K562 (cell line): Measurements from ENCODE around the gene HOXA10. TPM values are rescaled to one million over a fixed set of nuclear protein-coding genes. Genes with fewer than 3 reads are reported as not detected.

Experiments
- ATAC-seq: fragments of 200-7000 bp; cut with Tn5 transposase; 3 replicates; pipeline ENCODE4 v1.9.1; 2020; ENCODE audit warnings: moderate library complexity
- BruUV-seq: library from RNA; stranded (reverse); fragments of 400-500 nt; replicated peaks from 2 replicates; lab custom pipeline; 2021; lab: Mats Ljungman, UMichigan
- CTCF ChIA-PET: fragments of 300-600 bp; formaldehyde crosslinking; extraction: SDS; loops from one replicate; lab custom pipeline; 2021; ENCODE audit warnings: low intra/inter-chr PET ratio; lab: Yijun Ruan, JAX
- POLR2A ChIA-PET: fragments of 300-600, 350-650 bp; sonication (Branson Sonifier 250); formaldehyde crosslinking; extraction: SDS; loops from one replicate; lab custom pipeline; 2021; ENCODE audit warnings: antibody characterized with exemption, inconsistent platforms; lab: Yijun Ruan, JAX
- DNase-seq, 4 experiments: peaks; one replicate each; pipeline versions ENCODE4 v3.0.0 to v3.0.0-alpha.2; 2011 to 2018; ENCODE audit warnings: low spot score in 3 of 4, mixed read lengths in 3 of 4; ENCODE audit errors: extremely low read depth in 1 of 4
- FAIRE-seq: peaks from 2 replicates; lab custom pipeline; 2011; peaks lifted over from hg19 to GRCh38; lab: Jason Lieb, UNC
- H2AFZ ChIP-seq: 2 replicates; pipeline ENCODE4 v1.6.0; 2011; ENCODE audit warnings: low read depth, low read length, control low read depth, inconsistent platforms
- H3K27ac ChIP-seq: fragments of 200-600 bp; 3 replicates; pipeline ENCODE4 v1.8.0; 2011; ENCODE audit warnings: low read depth, mild to moderate bottlenecking, control low read depth, inconsistent platforms, low read length, moderate library complexity, mixed read lengths; ENCODE audit errors: extremely low read depth
- H3K27me3 ChIP-seq, 2 experiments: fragments of 300-600 bp in 1 of 2; 2 replicates in 1 of 2; 3 replicates in 1 of 2; pipeline versions ENCODE4 v1.6.0 to v1.8.0; 2011; ENCODE audit warnings: inconsistent platforms in 2 of 2, low read length in 2 of 2, mild to moderate bottlenecking in 1 of 2, mixed read lengths in 1 of 2, moderate library complexity in 1 of 2; ENCODE audit not compliant: control insufficient read depth in 2 of 2, insufficient read depth in 2 of 2
- H3K36me3 ChIP-seq: fragments of 300-600 bp; 3 replicates; pipeline ENCODE4 v1.8.0; 2011; ENCODE audit warnings: mild to moderate bottlenecking, low read length, inconsistent platforms; ENCODE audit not compliant: control insufficient read depth, insufficient read depth
- H3K4me1 ChIP-seq, 2 experiments: fragments of 200-600 bp in 1 of 2; replicated peaks in 1 of 2; 2 replicates in 1 of 2; 3 replicates in 1 of 2; pipeline versions ENCODE4 v1.5.1 to v1.8.0; 2011; ENCODE audit warnings: inconsistent platforms in 2 of 2, low read length in 2 of 2, mild to moderate bottlenecking in 1 of 2, mixed read lengths in 1 of 2, moderate library complexity in 1 of 2; ENCODE audit not compliant: control insufficient read depth in 2 of 2, insufficient read depth in 2 of 2
- H3K4me2 ChIP-seq: 2 replicates; pipeline ENCODE4 v1.6.1; 2011; ENCODE audit warnings: low read length, control low read depth, inconsistent platforms, mixed read lengths; ENCODE audit not compliant: insufficient read depth
- H3K4me3 ChIP-seq: fragments of 200-600 bp; sonication (generic), shearing (Covaris generic); 2 replicates; pipeline ENCODE4 v1.5.1; 2016; ENCODE audit warnings: control low read depth, inconsistent platforms
- H3K79me2 ChIP-seq: fragments of 200-600 bp; 3 replicates; pipeline ENCODE4 v1.8.0; 2011; ENCODE audit warnings: low read length, inconsistent platforms; ENCODE audit not compliant: control insufficient read depth, insufficient read depth
- H3K9ac ChIP-seq, 2 experiments: 2 replicates each; pipeline versions ENCODE4 v1.6.0 to v1.6.1; 2011; ENCODE audit warnings: low read depth in 2 of 2, low read length in 2 of 2, control low read depth in 1 of 2, inconsistent platforms in 1 of 2, mild to moderate bottlenecking in 1 of 2, mixed read lengths in 1 of 2; ENCODE audit not compliant: insufficient read depth in 1 of 2
- H3K9me1 ChIP-seq: one replicate; pipeline ENCODE4 v1.6.0; 2011; ENCODE audit warnings: inconsistent platforms, mild to moderate bottlenecking, low read length, moderate library complexity; ENCODE audit not compliant: control insufficient read depth, insufficient read depth
- H3K9me3 ChIP-seq: replicated peaks from 2 replicates; pipeline ENCODE4 v1.5.1; 2011; ENCODE audit warnings: low read depth, low read length, inconsistent platforms; ENCODE audit not compliant: control insufficient read depth, insufficient read depth
- H4K20me1 ChIP-seq: replicated peaks from 2 replicates; pipeline ENCODE4 v1.6.1; 2011; ENCODE audit warnings: low read length, inconsistent platforms, mixed read lengths; ENCODE audit not compliant: control insufficient read depth, insufficient read depth
- ARID2 ChIP-seq: fragments of 450-650 bp; IDR thresholded peaks from 2 replicates; pipeline ENCODE4 v1.6.1; 2017; ENCODE audit warnings: antibody characterized with exemption, mild to moderate bottlenecking
- CREB1 ChIP-seq, 2 experiments: sonication (generic) in 1 of 2; formaldehyde crosslinking in 1 of 2; IDR thresholded peaks; 2 replicates each; pipeline versions ENCODE4 v1.6.1 to v1.8.0; 2012 to 2022; ENCODE audit warnings: inconsistent platforms in 1 of 2, mild to moderate bottlenecking in 1 of 2, missing genetic modification reagents in 1 of 2, moderate library complexity in 1 of 2
- DPF2 ChIP-seq: fragments of 450-650 bp; IDR thresholded peaks from 2 replicates; pipeline ENCODE4 v1.6.1; 2016
- NCOA6 ChIP-seq: fragments of 450-650 bp; IDR thresholded peaks from 2 replicates; pipeline ENCODE4 v1.6.1; 2017; ENCODE audit warnings: mild to moderate bottlenecking
- PBX2 ChIP-seq, 2 experiments: IDR thresholded peaks in 1 of 2; conservative IDR thresholded peaks in 1 of 2; 2 replicates each; pipeline ENCODE4 v1.6.1; 2016; ENCODE audit warnings: low read depth in 2 of 2, mild to moderate bottlenecking in 1 of 2, missing compliant biosample characterization in 1 of 2, missing genetic modification characterization in 1 of 2, moderate library complexity in 1 of 2
- PTRF ChIP-seq: fragments of 450-650 bp; IDR thresholded peaks from 2 replicates; pipeline ENCODE4 v1.6.1; 2016; ENCODE audit warnings: mild to moderate bottlenecking, missing genetic modification characterization, missing compliant biosample characterization
- UBTF ChIP-seq, 2 experiments: IDR thresholded peaks; 2 replicates each; pipeline ENCODE4 v1.6.1; 2012; ENCODE audit warnings: improper control_type of control experiment in 2 of 2, low read depth in 2 of 2, low read length in 2 of 2, borderline replicate concordance in 1 of 2
- ZNF121 ChIP-seq: sonication (generic); formaldehyde crosslinking; conservative IDR thresholded peaks from 2 replicates; pipeline ENCODE4 v1.8.0; 2022; ENCODE audit warnings: missing genetic modification reagents
- ZNF408 ChIP-seq: fragments of 250-450 bp; sonication (Bioruptor Pico); IDR thresholded peaks from 2 replicates; pipeline ENCODE4 v1.4.0; 2020; ENCODE audit warnings: low read depth, mild to moderate bottlenecking, moderate library complexity
- ZNF639 ChIP-seq, 2 experiments: fragments of 200-800 bp in 1 of 2; sonication (Bioruptor generic) in 1 of 2; sonication (generic) in 1 of 2; formaldehyde crosslinking in 1 of 2; IDR thresholded peaks in 1 of 2; conservative IDR thresholded peaks in 1 of 2; 2 replicates each; pipeline versions ENCODE4 v1.5.0 to v1.6.1; 2016 to 2020; ENCODE audit warnings: missing compliant biosample characterization in 1 of 2, missing genetic modification characterization in 1 of 2, missing genetic modification reagents in 1 of 2
- ZNF79 ChIP-seq: fragments of 250-450 bp; sonication (Bioruptor Pico); IDR thresholded peaks from 2 replicates; pipeline ENCODE4 v1.4.0; 2020; ENCODE audit warnings: low read depth, mild to moderate bottlenecking, moderate library complexity
- WGBS: fragments of 100-300 bp; shearing (Covaris generic); methylation state at CpG from one replicate; pipeline ENCODE4 v1.1.6; 2016; ENCODE audit warnings: low coverage, mixed read lengths; ENCODE audit not compliant: insufficient coverage; ENCODE audit errors: missing lambda C conversion rate; 5-methylcytosine and 5-hydroxymethylcytosine counted together
- in situ Hi-C: fragments of 300-500 bp; cut with MboI; formaldehyde crosslinking; loops from 4 replicates; pipeline ENCODE4 v1.15.0; 2018; ENCODE audit warnings: inconsistent platforms, mixed read lengths
- intact Hi-C: fragments of 100-400 bp; cut with micrococcal nuclease; formaldehyde crosslinking; loops from 2 replicates; pipeline ENCODE4 v1.14.2; 2022
- polyA plus RNA-seq, 8 experiments: library from polyadenylated mRNA; depleted of rRNA in 4 of 8; stranded (reverse) in 5 of 8; unstranded in 3 of 8; fragments of >200 nt; fragmentation: Nextera tagmentation in 2 of 8; fragmentation: Illumina TruSeq in 1 of 8; extraction: Ambion mirVana in 2 of 8; extraction: Trizol in 1 of 8; gene quantifications; 2 replicates each; pipeline versions ENCODE4 v1.2.1 to v1.2.3, GENCODE V29; 2011 to 2014; ENCODE audit warnings: inconsistent platforms in 1 of 8, missing spikeins in 1 of 8
- total RNA-seq, 7 experiments: library from RNA; depleted of rRNA in 6 of 7; stranded (reverse); fragments of >200 nt in 6 of 7; fragmentation: Illumina TruSeq in 2 of 7; extraction: Trizol in 2 of 7; gene quantifications; 2 replicates each; pipeline versions ENCODE4 v1.2.1 to v1.2.3, GENCODE V29; 2011 to 2021; ENCODE audit warnings: low replicate concordance in 1 of 7

Gene HOXA10
- total and polyA plus RNA-seq, 9 of the 15 experiments (the other 6 are each of a cell fraction or from before 2014, with no cell fraction given), result not detected

GRCh38 chr7:27141137-27141922 lies 32.8 kb downstream of the HOXA10 start (continued):
- TF ChIP-seq CREB1 (IDR thresholded peaks at IDR 0.05) (no peak), CREB1 (CRISPR knock-in tag; IDR thresholded peaks at IDR 0.05) (no peak), DPF2 (no peak), NCOA6 (no peak), PBX2 (CRISPR knock-in tag; IDR thresholded peaks at IDR 0.05; ENCODE audit: low read depth) (no peak), PBX2 (tag; conservative IDR thresholded peaks at IDR 0.05; ENCODE audit: low read depth) (no peak)

- H3K79me2 ChIP-seq, result no peaks in the 10 kb centered on the region
- TF ChIP-seq PTRF (tag) (no peak), ZNF639 (CRISPR knock-in tag; conservative IDR thresholded peaks at IDR 0.05 in 1 of 2, IDR thresholded peaks at IDR 0.05 in 1 of 2) (no peak), ZNF408 (CRISPR knock-in tag) (no peak), ZNF121 (CRISPR knock-in tag) (no peak), ZNF79 (CRISPR knock-in tag) (no peak), ARID2 (no peak), UBTF (IDR thresholded peaks at IDR 0.05; ENCODE audit: borderline replicate concordance in 1 of 2, low read depth in 2 of 2, low read length in 2 of 2) (no peak)
These were observed 33.8 kb downstream of the HOXA10 start for GRCh38 chr7:27140126-27140857.

More at GRCh38 chr7:27140126-27140857, 33.8 kb downstream of the HOXA10 start:
- ATAC-seq (no peak), FAIRE-seq (no peak), DNase-seq (no peak)
- no TSS peak for BruUV-seq
- H3K9me1 ChIP-seq, result no peaks in the 10 kb centered on the region
- peaks cover 7 to 15% of the 10 kb centered on the region in 2 experiments; a peak in 3 of 5 replicates for H3K4me1 ChIP-seq
- WGBS, result 4% methylated on average over 15 of the region's 15 CpGs
- no peak overlapping the region for H3K4me3 ChIP-seq
- no peak overlapping the region for H3K4me2 ChIP-seq
- H2AFZ ChIP-seq, result no peak overlapping the region
- peaks cover 27 to 71% of the 10 kb centered on the region in 2 experiments for H3K27me3 ChIP-seq
- ChIA-PET CTCF (no interaction called here), POLR2A (interaction anchor here (0.6 to 0.8 kb wide), 2 partner anchors 10 to 1987 kb away, joined by 3 to 5 read pairs; no protein-coding TSS in a partner anchor)
- no peaks in the 10 kb centered on the region for H3K36me3 ChIP-seq
- intact Hi-C loops (no loop called here), in situ Hi-C loops (loop anchor here (10.0 kb wide), 1 partner anchor 285 kb away; no protein-coding TSS in a partner anchor)
- no peak overlapping the region for H3K9ac ChIP-seq
- no peaks in the 10 kb centered on the region for H3K9me3 ChIP-seq
- H4K20me1 ChIP-seq, result no peaks in the 10 kb centered on the region
- H3K27ac ChIP-seq, result no peak overlapping the region
